Karpas-422 (cell line): ENCODE measurements around the gene NRXN2. TPM values are rescaled to one million over a fixed set of nuclear protein-coding genes. Genes with fewer than 3 reads are reported as not detected.

Experiments used
- DNase-seq: peaks from one replicate; pipeline ENCODE4 v3.0.0-alpha.2; 2015
- H2AFZ ChIP-seq: fragments of 200-600 bp; sonication (generic); 2 replicates; pipeline ENCODE4 v1.6.1; 2014; ENCODE audit warnings: antibody characterized with exemption, low read length, mixed read lengths
- H3K27ac ChIP-seq: fragments of 200-600 bp; sonication (generic); 2 replicates; pipeline ENCODE4 v1.5.1; 2014; ENCODE audit warnings: mild to moderate bottlenecking, low read length, moderate library complexity
- H3K27me3 ChIP-seq: fragments of 200-600 bp; sonication (generic); 2 replicates; pipeline ENCODE4 v1.6.1; 2014; ENCODE audit warnings: low read length, mixed read lengths
- H3K36me3 ChIP-seq: fragments of 200-600 bp; sonication (generic); 2 replicates; pipeline ENCODE4 v1.6.1; 2014; ENCODE audit warnings: low read length, mixed read lengths; ENCODE audit not compliant: insufficient read depth
- H3K4me1 ChIP-seq: fragments of 200-600 bp; sonication (generic); 2 replicates; pipeline ENCODE4 v1.6.1; 2014; ENCODE audit warnings: mild to moderate bottlenecking, low read length, mixed read lengths
- H3K4me2 ChIP-seq: fragments of 200-600 bp; sonication (generic); 2 replicates; pipeline ENCODE4 v1.6.1; 2014; ENCODE audit warnings: low read length, low read depth, mild to moderate bottlenecking; ENCODE audit not compliant: poor library complexity, severe bottlenecking
- H3K4me3 ChIP-seq: fragments of 200-600 bp; sonication (generic); 2 replicates; pipeline ENCODE4 v1.5.1; 2014; ENCODE audit warnings: mild to moderate bottlenecking, antibody characterized with exemption, low read length, mixed read lengths
- H3K79me2 ChIP-seq: fragments of 200-600 bp; sonication (generic); 2 replicates; pipeline ENCODE4 v1.6.1; 2014; ENCODE audit warnings: mild to moderate bottlenecking, low read length, mixed read lengths
- H3K9ac ChIP-seq: fragments of 200-600 bp; sonication (generic); 2 replicates; pipeline ENCODE4 v1.6.0; 2014; ENCODE audit warnings: low read length
- H3K9me2 ChIP-seq: fragments of 200-600 bp; sonication (generic), shearing (Covaris generic); replicated peaks from 2 replicates; pipeline ENCODE4 v1.6.0; 2014; ENCODE audit warnings: mild to moderate bottlenecking, low read length, moderate library complexity; ENCODE audit not compliant: insufficient read depth
- H3K9me3 ChIP-seq: fragments of 300-700, 200-600 bp; sonication (generic); 2 replicates; pipeline ENCODE4 v1.6.1; 2014; ENCODE audit warnings: low read length, mixed read lengths
- H4K20me1 ChIP-seq: fragments of 200-600 bp; sonication (generic); 2 replicates; pipeline ENCODE4 v1.6.1; 2014; ENCODE audit warnings: mild to moderate bottlenecking, antibody characterized with exemption, low read length, low read depth; ENCODE audit not compliant: insufficient read depth
- total RNA-seq: library from RNA; depleted of rRNA; stranded (reverse); fragments of >200 nt; shearing (Covaris generic); gene quantifications from 2 replicates; pipeline ENCODE4 v1.2.3, GENCODE V29; 2014; ENCODE audit warnings: low replicate concordance; rRNA removed

The NRXN2 gene
- total RNA-seq, 1 experiment from 2014 or later = not detected

GRCh38 chr11:64558065-64558745, 164.8 kb downstream of the NRXN2 start:
- Histone ChIP-seq H4K20me1 (no peaks in the 10 kb centered on the region), H3K9ac (no peak overlapping the region), H3K79me2 (no peaks in the 10 kb centered on the region), H3K27me3 (no peaks in the 10 kb centered on the region), H3K4me3 (no peak overlapping the region), H3K9me3 (no peaks in the 10 kb centered on the region), H3K4me2 (no peak overlapping the region), H3K4me1 (no peaks in the 10 kb centered on the region), H3K36me3 (no peaks in the 10 kb centered on the region), H3K9me2 (no peaks in the 10 kb centered on the region), H3K27ac (no peak overlapping the region), H2AFZ (no peak overlapping the region)
- DNase-seq = no peak

- no peak for DNase-seq
- no peaks in the 10 kb centered on the region for H4K20me1 ChIP-seq
Observed at GRCh38 chr11:64556721-64557250, 166.2 kb downstream of the NRXN2 start.

More at GRCh38 chr11:64556721-64557250, 166.2 kb downstream of the NRXN2 start:
- H3K27me3 ChIP-seq = no peaks in the 10 kb centered on the region
- H2AFZ ChIP-seq = no peak overlapping the region
- H3K9me2 ChIP-seq = no peaks in the 10 kb centered on the region
- no peak overlapping the region for H3K9ac ChIP-seq
- no peaks in the 10 kb centered on the region for H3K4me1 ChIP-seq
- H3K27ac ChIP-seq = no peak overlapping the region
- H3K4me3 ChIP-seq = no peak overlapping the region
- H3K9me3 ChIP-seq = peaks cover 3% of the 10 kb centered on the region; the same call in 1 of the 2 replicates
- H3K36me3 ChIP-seq = no peaks in the 10 kb centered on the region
- no peaks in the 10 kb centered on the region for H3K79me2 ChIP-seq
- H3K4me2 ChIP-seq = no peak overlapping the region

Other genes with a start within 250 kb of the NRXN2 start
- not detected in 2 replicates for gene SLC22A11, start 167.3 kb downstream of the NRXN2 start, total RNA-seq
- not detected in 2 replicates for gene SLC22A12, start 132.0 kb downstream of the NRXN2 start, total RNA-seq
- gene RASGRP2, start 20.9 kb upstream of the NRXN2 start, total RNA-seq = 4.0 and 5.3 TPM in 2 replicates
- gene PYGM, start 36.8 kb upstream of the NRXN2 start, total RNA-seq = 1.3 TPM in 1 of 2 replicates, not detected in the other
- gene SF1, start 55.3 kb upstream of the NRXN2 start, total RNA-seq = 156 and 329 TPM in 2 replicates
- 62.0 and 84.2 TPM in 2 replicates for gene MAP4K2, start 80.0 kb upstream of the NRXN2 start, total RNA-seq
- gene MEN1, start 87.4 kb upstream of the NRXN2 start, total RNA-seq = 27.6 and 28.3 TPM in 2 replicates
- 0.15 and 0.22 TPM in 2 replicates for gene CDC42BPG, start 121.5 kb upstream of the NRXN2 start, total RNA-seq
- gene EHD1, start 155.4 kb upstream of the NRXN2 start, total RNA-seq = 30.8 and 77.3 TPM in 2 replicates
- 16.2 and 24.6 TPM in 2 replicates for gene ATG2A, start 194.0 kb upstream of the NRXN2 start, total RNA-seq
- gene PPP2R5B, start 201.5 kb upstream of the NRXN2 start, total RNA-seq = 1.8 and 7.5 TPM in 2 replicates
- not detected in 2 replicates for gene GPHA2, start 212.7 kb upstream of the NRXN2 start, total RNA-seq
- not detected in 2 replicates for gene MAJIN, start 248.9 kb upstream of the NRXN2 start, total RNA-seq